Measurements from ENCODE around the gene IGFBP5.

IGFBP5 gene

GRCh38 chr2:216694826-216695217, 527 bp downstream of the IGFBP5 start:
- peak overlapping the region; percentile 51 for H3K27ac ChIP-seq (ENCODE audit: low read length)
- H3K9me3 ChIP-seq (ENCODE audit: control insufficient read depth in 1 of 2, low read length in 2 of 2), result no peaks in the 10 kb centered on the region
- peak overlapping the region; percentile 71 to 75 for H3K4me3 ChIP-seq (ENCODE audit: low read depth in 1 of 2, low read length in 2 of 2)
- H3K27me3 ChIP-seq (ENCODE audit: low read depth, low read length), result peaks cover 16% of the 10 kb centered on the region
- no peaks in the 10 kb centered on the region for H3K36me3 ChIP-seq (ENCODE audit: control insufficient read depth in 1 of 2, insufficient read depth in 2 of 2, low read length in 2 of 2)
- peaks cover 0 to 54% of the 10 kb centered on the region in 2 donors for H3K4me1 ChIP-seq (ENCODE audit: control insufficient read depth in 1 of 2, insufficient read depth in 2 of 2, low read length in 2 of 2)

DNA sequence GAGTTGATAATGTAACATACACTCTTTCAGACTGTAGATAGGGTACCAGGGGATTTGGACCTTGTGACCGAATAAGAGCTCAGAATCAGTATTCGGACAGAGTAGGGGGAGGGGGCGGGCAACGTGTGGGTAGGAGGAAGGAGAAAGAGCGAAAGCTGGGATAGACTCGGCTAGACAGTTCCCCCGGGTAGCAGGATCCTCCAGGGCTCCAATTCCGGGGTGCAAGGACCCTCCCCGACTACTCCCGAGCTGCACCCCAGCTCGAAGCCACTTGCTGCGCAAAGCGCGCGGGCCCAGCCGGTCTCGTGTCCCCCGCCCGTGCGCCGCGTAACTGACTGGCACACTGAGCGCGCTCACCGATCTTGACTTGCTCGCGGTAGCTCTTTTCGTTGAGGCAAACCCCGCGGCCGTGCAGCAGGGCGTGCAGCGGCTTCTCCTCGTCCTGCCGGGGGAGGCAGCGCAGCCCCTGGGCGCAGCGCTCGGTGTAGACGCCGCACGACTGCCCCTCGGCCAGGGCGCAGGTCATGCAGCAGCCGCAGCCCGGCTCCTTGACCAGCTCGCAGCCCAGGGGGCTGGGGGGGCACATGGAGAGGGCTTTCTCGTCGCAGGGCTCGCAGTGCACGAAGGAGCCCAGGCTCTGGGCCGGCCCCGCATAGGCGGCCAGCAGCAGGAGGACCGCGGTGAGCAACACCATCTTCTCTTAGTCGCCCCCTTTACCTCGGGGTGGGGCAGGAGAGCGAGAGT, 1.1 kb downstream of the IGFBP5 start:
- Histone ChIP-seq H3K27ac (ENCODE audit: low read length) (peak overlapping the region; percentile 72), H3K4me3 (ENCODE audit: low read depth in 1 of 2, low read length in 2 of 2) (peak overlapping the region; percentile 71 to 75), H3K9me3 (ENCODE audit: control insufficient read depth in 1 of 2, low read length in 2 of 2) (no peaks in the 10 kb centered on the region), H3K27me3 (ENCODE audit: low read depth, low read length) (peaks cover 16% of the 10 kb centered on the region), H3K4me1 (ENCODE audit: control insufficient read depth in 1 of 2, insufficient read depth in 2 of 2, low read length in 2 of 2) (peaks cover 0 to 55% of the 10 kb centered on the region in 2 donors), H3K36me3 (ENCODE audit: control insufficient read depth in 1 of 2, insufficient read depth in 2 of 2, low read length in 2 of 2) (no peaks in the 10 kb centered on the region)

DNA sequence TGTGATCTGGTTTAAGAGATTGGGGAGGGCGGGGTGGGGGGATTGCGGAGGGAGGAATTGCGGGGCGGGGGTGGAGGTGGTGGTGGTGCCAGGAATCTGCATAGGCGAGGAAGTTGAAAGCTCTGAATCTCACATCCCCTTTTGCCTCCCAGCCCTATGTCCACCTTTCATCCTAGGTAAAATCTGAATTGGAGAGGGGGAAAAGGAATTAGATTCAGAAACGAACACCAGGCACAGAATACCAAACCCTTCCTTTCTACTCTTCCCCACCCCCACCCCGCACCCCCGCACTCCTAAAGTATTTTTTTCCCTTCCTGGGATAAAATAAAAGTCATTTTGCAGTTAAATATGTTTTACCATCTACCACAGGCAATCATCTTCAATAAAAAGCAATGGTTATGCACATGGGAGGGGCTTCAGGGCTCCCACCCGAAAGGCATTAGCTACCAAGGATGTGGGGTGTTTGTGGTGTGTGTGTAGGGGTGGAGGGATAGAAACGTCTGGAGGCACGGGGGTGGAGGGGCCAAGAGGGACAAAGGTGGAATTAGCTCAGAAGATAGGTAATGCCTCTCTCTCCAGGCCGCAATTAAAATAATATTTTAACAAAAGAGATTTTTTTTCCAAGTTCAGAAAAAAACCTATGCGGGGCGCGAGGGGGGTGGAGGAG, 1.8 kb downstream of the IGFBP5 start:
- H3K4me1 ChIP-seq (ENCODE audit: control insufficient read depth in 1 of 2, insufficient read depth in 2 of 2, low read length in 2 of 2), result peaks cover 0 to 55% of the 10 kb centered on the region in 2 donors
- H3K27me3 ChIP-seq (ENCODE audit: low read depth, low read length), result peaks cover 16% of the 10 kb centered on the region
- peak overlapping the region; percentile 71 to 75 for H3K4me3 ChIP-seq (ENCODE audit: low read depth in 1 of 2, low read length in 2 of 2)
- peaks cover 0 to 5% of the 10 kb centered on the region in 2 donors for H3K36me3 ChIP-seq (ENCODE audit: control insufficient read depth in 1 of 2, insufficient read depth in 2 of 2, low read length in 2 of 2)
- H3K27ac ChIP-seq (ENCODE audit: low read length), result peak overlapping the region; percentile 72
- H3K9me3 ChIP-seq (ENCODE audit: control insufficient read depth in 1 of 2, low read length in 2 of 2), result no peaks in the 10 kb centered on the region

DNA sequence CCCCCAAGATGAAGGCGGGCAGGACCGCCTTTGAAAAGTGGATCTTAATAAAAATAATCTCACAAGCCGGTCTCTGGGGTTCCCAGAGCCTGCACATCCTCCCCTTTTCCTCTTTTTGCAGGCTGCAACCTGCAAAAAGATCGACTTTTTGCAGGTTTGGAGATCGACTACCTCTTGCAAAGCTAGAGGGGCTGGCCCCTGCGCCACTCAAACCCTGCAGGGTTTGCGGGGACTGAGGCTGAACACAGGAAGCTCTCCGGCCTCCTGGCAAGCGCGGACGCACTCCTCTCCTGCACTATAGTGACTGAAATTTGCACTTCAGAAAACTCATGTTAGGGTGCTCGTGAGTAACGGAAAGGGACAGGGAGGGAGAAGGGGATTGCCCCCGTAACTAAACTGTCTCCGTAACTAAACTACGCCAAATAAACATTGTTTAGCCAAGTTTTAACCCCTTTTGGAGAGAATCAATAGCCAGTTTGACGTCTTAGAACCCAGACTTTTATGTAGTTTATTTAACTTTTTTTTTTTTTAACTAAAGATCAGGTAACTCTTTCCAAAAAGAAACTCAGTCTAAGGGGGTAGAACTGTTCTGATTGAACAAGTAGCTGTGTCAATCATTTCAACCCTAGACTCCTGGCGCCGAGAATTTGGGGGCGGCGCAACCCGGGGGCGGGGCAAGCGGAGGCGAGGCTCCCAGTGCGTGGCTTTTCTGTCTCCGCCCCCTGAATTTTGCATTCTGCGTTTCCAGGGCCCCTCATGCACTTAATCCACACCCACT, 2.5 kb downstream of the IGFBP5 start:
- Histone ChIP-seq H3K27me3 (ENCODE audit: low read depth, low read length) (peaks cover 16% of the 10 kb centered on the region), H3K4me3 (ENCODE audit: low read depth in 1 of 2, low read length in 2 of 2) (peak overlapping the region; percentile 71 to 75), H3K9me3 (ENCODE audit: control insufficient read depth in 1 of 2, low read length in 2 of 2) (no peaks in the 10 kb centered on the region), H3K4me1 (ENCODE audit: control insufficient read depth in 1 of 2, insufficient read depth in 2 of 2, low read length in 2 of 2) (peaks cover 0 to 54% of the 10 kb centered on the region in 2 donors), H3K27ac (ENCODE audit: low read length) (peak overlapping the region; percentile 30), H3K36me3 (ENCODE audit: control insufficient read depth in 1 of 2, insufficient read depth in 2 of 2, low read length in 2 of 2) (peaks cover 0 to 5% of the 10 kb centered on the region in 2 donors)

GRCh38 chr2:216690853-216691741, 4.3 kb downstream of the IGFBP5 start:
- H3K9me3 ChIP-seq (ENCODE audit: control insufficient read depth in 1 of 2, low read length in 2 of 2), result no peaks in the 10 kb centered on the region
- H3K27ac ChIP-seq (ENCODE audit: low read length), result peak overlapping the region; percentile 92
- peaks cover 0 to 13% of the 10 kb centered on the region in 2 donors for H3K36me3 ChIP-seq (ENCODE audit: control insufficient read depth in 1 of 2, insufficient read depth in 2 of 2, low read length in 2 of 2)
- H3K4me1 ChIP-seq (ENCODE audit: control insufficient read depth in 1 of 2, insufficient read depth in 2 of 2, low read length in 2 of 2), result peaks cover 0 to 61% of the 10 kb centered on the region in 2 donors
- H3K4me3 ChIP-seq (ENCODE audit: low read depth in 1 of 2, low read length in 2 of 2), result peak overlapping the region; percentile 62 to 75
- peaks cover 16% of the 10 kb centered on the region for H3K27me3 ChIP-seq (ENCODE audit: low read depth, low read length)

DNA sequence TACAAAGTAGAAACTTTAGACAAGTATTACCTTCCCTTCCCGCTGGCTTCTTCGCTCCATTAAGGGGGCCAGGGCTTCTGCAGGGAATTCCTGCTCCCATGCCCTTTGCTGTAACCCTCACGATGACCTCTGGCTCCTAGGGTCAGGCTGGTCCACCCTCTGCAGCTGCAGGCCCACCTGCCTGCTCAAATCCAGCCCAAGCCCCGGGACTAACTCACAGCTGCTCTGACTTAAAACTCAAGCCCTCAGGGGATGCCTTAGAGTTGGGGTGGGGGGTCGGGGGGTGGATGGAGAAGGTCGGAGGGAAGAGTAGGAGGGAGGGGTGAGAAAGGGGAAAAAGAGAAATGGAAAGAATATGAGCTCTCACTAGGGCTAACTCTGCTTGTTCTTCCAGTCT, 4.9 kb downstream of the IGFBP5 start:
- H3K27ac ChIP-seq (ENCODE audit: low read length), result peak overlapping the region; percentile 1
- H3K27me3 ChIP-seq (ENCODE audit: low read depth, low read length), result peaks cover 13% of the 10 kb centered on the region
- H3K4me1 ChIP-seq (ENCODE audit: control insufficient read depth in 1 of 2, insufficient read depth in 2 of 2, low read length in 2 of 2), result peaks cover 0 to 61% of the 10 kb centered on the region in 2 donors

DNA sequence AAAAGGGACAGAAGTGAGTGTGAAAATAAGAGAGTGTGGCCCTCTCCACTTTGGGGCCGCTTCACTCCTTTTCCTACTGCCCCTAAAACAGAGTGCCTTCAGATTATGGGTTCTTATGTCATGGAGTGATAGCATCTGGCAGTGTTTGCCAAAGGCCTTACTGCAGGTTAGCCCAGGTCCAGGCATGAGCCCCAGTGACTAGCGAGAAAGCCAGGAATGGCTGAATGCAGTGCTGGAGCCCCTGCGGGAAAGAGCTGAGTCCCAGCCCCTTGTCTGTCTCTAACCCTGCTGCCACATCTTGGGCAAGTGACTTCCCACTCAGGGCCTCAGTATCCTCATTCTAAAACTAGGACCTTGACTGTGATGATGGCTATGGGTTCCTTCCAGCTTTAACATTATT, 6.0 kb downstream of the IGFBP5 start:
- Histone ChIP-seq H3K27me3 (ENCODE audit: low read depth, low read length) (peaks cover 5% of the 10 kb centered on the region), H3K9me3 (ENCODE audit: control insufficient read depth in 1 of 2, low read length in 2 of 2) (no peaks in the 10 kb centered on the region), H3K4me1 (ENCODE audit: control insufficient read depth in 1 of 2, insufficient read depth in 2 of 2, low read length in 2 of 2) (peaks cover 0 to 58% of the 10 kb centered on the region in 2 donors), H3K36me3 (ENCODE audit: control insufficient read depth in 1 of 2, insufficient read depth in 2 of 2, low read length in 2 of 2) (peaks cover 0 to 13% of the 10 kb centered on the region in 2 donors), H3K27ac (ENCODE audit: low read length) (no peak overlapping the region), H3K4me3 (ENCODE audit: low read depth in 1 of 2, low read length in 2 of 2) (peak overlapping the region in 1 of 2 donors; percentile 31)

More for the DNA sequence above, 4.9 kb downstream of the IGFBP5 start:
- Histone ChIP-seq H3K9me3 (ENCODE audit: control insufficient read depth in 1 of 2, low read length in 2 of 2) (no peaks in the 10 kb centered on the region), H3K36me3 (ENCODE audit: control insufficient read depth in 1 of 2, insufficient read depth in 2 of 2, low read length in 2 of 2) (peaks cover 0 to 13% of the 10 kb centered on the region in 2 donors), H3K4me3 (ENCODE audit: low read depth in 1 of 2, low read length in 2 of 2) (peak overlapping the region in 1 of 2 donors; percentile 45)

DNA sequence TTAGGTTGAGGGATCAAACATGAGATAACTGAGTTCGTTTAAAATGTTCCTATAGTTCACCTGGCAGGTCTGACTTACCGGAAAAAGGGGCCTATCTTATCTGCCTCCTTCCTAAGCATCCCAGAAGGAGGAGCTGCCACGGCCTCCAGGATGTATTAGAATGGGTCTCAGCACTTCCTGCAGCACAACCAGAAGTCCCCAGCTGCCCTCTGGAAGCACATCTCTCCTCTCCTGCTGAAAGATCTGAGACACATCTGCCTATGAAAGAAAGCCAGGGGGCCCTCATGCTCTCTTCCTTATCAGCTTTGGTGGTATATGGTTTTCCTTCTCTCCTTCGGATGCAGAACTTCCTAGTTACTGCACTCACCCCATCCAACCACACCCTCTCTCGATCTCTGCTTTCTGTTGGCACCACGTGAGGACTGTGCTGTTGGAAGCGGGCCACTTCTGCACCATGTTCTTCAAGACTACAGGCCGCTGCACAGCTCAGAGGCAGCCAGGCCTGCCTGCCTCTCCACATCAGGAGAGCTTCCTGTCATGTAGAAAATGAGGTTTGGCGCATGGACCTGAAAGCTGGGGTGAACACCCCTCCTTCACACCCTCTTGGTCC, 6.5 kb downstream of the IGFBP5 start:
- Histone ChIP-seq H3K4me3 (ENCODE audit: low read depth in 1 of 2, low read length in 2 of 2) (peak overlapping the region in 1 of 2 donors; percentile 31), H3K36me3 (ENCODE audit: control insufficient read depth in 1 of 2, insufficient read depth in 2 of 2, low read length in 2 of 2) (peaks cover 0 to 13% of the 10 kb centered on the region in 2 donors), H3K9me3 (ENCODE audit: control insufficient read depth in 1 of 2, low read length in 2 of 2) (no peaks in the 10 kb centered on the region), H3K27me3 (ENCODE audit: low read depth, low read length) (no peaks in the 10 kb centered on the region), H3K27ac (ENCODE audit: low read length) (no peak overlapping the region), H3K4me1 (ENCODE audit: control insufficient read depth in 1 of 2, insufficient read depth in 2 of 2, low read length in 2 of 2) (peaks cover 0 to 60% of the 10 kb centered on the region in 2 donors)

- Histone ChIP-seq H3K27me3 (ENCODE audit: low read depth, low read length) (no peaks in the 10 kb centered on the region), H3K36me3 (ENCODE audit: control insufficient read depth in 1 of 2, insufficient read depth in 2 of 2, low read length in 2 of 2) (peaks cover 0 to 13% of the 10 kb centered on the region in 2 donors), H3K27ac (ENCODE audit: low read length) (no peak overlapping the region), H3K4me1 (ENCODE audit: control insufficient read depth in 1 of 2, insufficient read depth in 2 of 2, low read length in 2 of 2) (peaks cover 0 to 72% of the 10 kb centered on the region in 2 donors), H3K9me3 (ENCODE audit: control insufficient read depth in 1 of 2, low read length in 2 of 2) (no peaks in the 10 kb centered on the region), H3K4me3 (ENCODE audit: low read depth in 1 of 2, low read length in 2 of 2) (no peak overlapping the region)
Observed at GRCh38 chr2:216687646-216688045, 7.7 kb downstream of the IGFBP5 start.

DNA sequence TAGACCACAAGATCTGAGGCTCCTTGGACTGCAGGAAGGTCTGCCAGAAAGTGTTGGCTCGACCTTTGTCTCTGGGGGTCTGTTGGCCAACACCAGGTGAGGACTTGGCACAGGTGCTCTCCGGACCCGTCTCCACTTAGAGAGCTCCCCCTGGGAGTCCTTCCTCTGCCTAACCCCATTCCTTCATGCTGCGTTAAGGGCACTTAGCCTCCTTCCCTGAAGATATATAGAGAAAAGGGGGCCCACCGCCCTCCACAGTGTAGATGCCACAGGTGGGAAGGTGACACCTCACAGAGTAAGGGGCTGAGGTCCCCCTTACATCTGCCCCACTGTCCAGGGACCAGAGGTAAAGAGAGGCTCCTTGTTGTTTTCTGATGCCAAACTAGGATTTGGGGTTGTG, 8.2 kb downstream of the IGFBP5 start:
- Histone ChIP-seq H3K27ac (ENCODE audit: low read length) (no peak overlapping the region), H3K27me3 (ENCODE audit: low read depth, low read length) (no peaks in the 10 kb centered on the region), H3K9me3 (ENCODE audit: control insufficient read depth in 1 of 2, low read length in 2 of 2) (no peaks in the 10 kb centered on the region), H3K36me3 (ENCODE audit: control insufficient read depth in 1 of 2, insufficient read depth in 2 of 2, low read length in 2 of 2) (peaks cover 0 to 13% of the 10 kb centered on the region in 2 donors), H3K4me1 (ENCODE audit: control insufficient read depth in 1 of 2, insufficient read depth in 2 of 2, low read length in 2 of 2) (peaks cover 0 to 78% of the 10 kb centered on the region in 2 donors), H3K4me3 (ENCODE audit: low read depth in 1 of 2, low read length in 2 of 2) (no peak overlapping the region)

All from muscle layer of duodenum (tissue), 2 donors.